Skin of body (tissue), 2 donors: ENCODE results near the gene KCNE4. TPM values are rescaled to one million over a fixed set of nuclear protein-coding genes. Genes with fewer than 3 reads are reported as not detected.

Experiments
- DNase-seq: peaks from one replicate; lab custom pipeline; 2025; lab: John Stamatoyannopoulos, UW
- total RNA-seq: library from RNA; depleted of rRNA; stranded (reverse); fragments of >200 nt; gene quantifications from one replicate; pipeline ENCODE4 v1.2.3, GENCODE V29; 2014

Gene KCNE4, protein sequence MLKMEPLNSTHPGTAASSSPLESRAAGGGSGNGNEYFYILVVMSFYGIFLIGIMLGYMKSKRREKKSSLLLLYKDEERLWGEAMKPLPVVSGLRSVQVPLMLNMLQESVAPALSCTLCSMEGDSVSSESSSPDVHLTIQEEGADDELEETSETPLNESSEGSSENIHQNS
- 5.4 TPM for total RNA-seq

GRCh38 chr2:223051693-223052289 lies at the start of gene KCNE4:
TSS of gene KCNE4 (plus strand) at chr2:223052190. CDS start at chr2:223052831, 641 bp downstream.
- DNase-seq = peak; percentile 64

- DNase-seq = no peak
Observed at GRCh38 chr2:223003191-223003590, 48.8 kb upstream of the KCNE4 start.

DNA sequence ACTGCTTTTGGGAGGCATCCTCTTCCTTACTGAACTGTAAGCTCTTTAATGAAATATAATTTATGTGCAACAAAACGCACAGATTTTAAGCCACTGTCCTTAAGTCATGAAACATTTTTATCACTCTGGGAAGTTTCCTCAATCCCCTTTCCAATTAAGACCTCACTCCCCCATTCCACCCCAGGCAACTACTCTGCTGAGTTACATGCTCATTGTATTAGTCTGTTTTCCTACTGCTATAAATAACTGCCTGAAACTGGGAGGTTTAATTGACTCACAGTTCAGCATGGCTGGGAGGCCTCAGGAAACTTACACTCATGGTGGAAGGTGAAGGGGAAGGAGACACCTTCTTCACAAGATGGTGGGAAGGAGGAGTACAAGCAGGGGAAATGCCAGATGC lies 46.5 kb upstream of the KCNE4 start:
- no peak for DNase-seq

DNA sequence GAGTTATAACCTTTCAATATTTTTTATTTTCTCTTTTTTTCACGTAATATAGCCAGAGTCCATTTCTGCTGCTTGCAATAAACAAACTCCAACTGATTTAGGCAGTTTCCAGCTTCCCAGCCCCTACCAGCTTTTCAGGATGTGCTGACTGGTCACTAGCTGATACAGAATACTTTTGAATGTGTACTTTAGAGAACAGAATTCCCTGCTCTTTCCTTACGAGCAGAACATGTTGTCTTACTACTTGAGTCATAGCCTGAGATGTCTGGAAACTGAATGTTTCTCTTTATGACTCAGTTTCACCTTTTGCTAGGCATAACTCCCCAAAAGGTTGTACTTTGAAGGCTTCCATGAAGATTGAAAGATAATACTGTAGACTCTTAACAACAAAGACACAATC lies 44.5 kb upstream of the KCNE4 start:
- DNase-seq = no peak

DNA sequence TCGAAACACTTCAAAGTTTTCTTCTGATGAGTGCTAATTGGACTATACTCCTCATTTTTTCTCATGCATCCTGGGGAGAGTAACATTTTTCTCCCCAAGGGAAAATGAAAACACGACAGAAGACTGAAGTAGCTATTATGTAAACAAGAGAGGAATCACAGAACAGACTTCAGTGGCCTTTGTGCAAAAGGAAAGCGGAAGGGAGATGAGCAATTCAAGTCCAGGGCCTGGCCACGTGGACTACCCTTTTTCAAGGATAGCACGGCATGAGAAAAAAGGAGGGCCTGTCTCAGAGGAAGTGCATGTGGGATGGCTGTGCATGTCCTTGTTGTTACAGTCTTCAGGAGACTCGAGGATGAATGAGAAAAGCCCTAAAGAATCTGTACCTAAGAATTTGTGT lies 43.8 kb upstream of the KCNE4 start:
- DNase-seq = no peak

GRCh38 chr2:223008956-223009355 lies 43.0 kb upstream of the KCNE4 start:
- DNase-seq = peak; percentile 20

DNA sequence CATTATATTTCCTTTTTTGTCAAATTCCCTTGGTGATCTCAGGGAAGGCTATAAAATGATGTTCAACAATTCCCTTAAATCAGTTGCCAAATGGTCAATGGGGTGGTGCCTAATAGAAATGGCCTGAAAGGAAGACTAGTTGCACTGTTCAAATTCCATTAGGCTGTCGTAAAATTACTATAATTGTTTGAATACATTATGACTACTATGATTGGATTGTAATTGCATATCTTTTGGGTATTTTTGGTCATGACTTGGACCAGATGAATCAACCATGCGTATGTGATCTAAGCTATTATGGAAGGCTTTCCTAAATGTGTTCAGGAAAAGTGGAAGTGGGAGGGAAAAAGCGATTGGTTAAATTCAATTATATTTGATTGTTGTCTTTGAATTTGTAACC lies 41.3 kb upstream of the KCNE4 start:
- DNase-seq = no peak

- DNase-seq = no peak
Observed at GRCh38 chr2:223012291-223012690, 39.7 kb upstream of the KCNE4 start.

GRCh38 chr2:223019390-223019930 lies 32.5 kb upstream of the KCNE4 start:
- DNase-seq = no peak

- no peak for DNase-seq
Observed at GRCh38 chr2:223019987-223020717, 31.8 kb upstream of the KCNE4 start.

- no peak for DNase-seq
Observed at GRCh38 chr2:223020971-223021675, 30.9 kb upstream of the KCNE4 start.

DNA sequence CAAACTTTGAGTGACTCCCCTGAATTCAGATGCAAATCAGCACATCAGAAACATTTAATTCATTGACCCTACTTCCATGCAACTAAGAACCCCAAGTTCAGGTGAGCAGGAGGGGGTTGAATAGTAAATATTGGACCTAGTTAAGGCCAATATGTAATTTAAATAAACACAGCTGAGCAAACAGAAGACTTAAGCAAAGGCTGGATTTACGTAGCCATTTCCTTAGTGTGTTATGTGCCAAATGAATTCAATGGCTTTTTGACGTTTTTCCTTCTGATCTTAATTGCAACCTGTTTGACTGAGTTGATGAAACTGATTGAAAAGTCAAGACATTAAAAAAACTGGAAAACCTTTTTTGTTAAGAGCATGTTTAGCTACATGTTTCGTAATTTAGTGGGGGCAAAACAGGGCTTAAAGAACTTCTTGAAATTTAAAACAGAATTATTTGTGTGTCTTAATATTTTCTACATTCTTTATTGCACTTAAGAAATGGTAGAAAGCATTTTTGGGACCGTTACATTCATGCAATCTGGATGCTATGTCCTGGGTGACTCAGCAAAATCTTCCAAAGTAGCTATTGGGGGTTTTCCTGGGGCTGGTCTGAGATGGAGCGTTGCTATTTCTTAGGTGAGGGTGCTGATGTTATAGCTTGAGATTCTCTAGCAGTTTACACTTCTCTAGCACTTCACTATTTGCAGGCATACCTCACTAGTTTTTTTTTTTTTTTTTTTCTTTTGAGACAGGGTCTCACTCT lies 25.5 kb upstream of the KCNE4 start:
- no peak for DNase-seq

DNA sequence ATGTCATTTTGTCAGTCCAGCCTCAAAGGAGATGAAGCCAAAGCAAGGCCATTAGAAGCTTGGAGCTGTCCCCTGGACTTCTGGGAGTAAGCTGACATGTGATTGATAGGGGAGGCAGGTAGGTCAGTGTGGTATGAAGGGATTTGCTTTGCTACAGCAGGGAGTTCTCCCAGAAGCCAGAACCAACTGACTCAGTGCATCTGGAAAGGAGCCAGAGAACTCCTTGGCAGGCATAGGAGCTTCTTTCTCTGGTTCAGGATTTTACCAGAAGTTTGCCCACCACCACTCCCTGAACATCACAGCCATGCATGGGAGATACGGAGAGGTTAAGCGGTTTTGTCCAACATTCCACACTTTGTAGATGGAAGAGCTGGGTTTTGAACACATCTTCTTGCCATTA lies 24.5 kb upstream of the KCNE4 start:
- DNase-seq = no peak

DNA sequence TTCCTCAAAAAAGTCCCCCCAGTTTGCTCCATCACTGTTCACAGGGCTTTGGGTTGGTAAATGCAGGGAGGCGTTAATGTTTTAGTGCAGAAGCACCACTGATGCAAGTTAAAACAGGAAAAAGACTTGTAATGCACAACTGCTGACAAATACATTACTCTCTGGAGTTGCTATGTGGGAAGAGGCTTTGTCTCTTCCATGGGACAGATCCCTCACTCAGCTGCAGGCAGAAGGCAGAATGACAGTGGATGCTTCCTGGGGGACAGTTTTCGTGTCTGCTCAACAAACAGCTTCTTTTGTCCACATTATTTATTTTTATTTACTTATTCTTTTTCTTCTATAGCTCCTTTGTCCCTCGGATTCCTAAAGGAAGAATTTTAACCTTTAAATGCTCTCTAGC lies 22.7 kb upstream of the KCNE4 start:
- no peak for DNase-seq

DNA sequence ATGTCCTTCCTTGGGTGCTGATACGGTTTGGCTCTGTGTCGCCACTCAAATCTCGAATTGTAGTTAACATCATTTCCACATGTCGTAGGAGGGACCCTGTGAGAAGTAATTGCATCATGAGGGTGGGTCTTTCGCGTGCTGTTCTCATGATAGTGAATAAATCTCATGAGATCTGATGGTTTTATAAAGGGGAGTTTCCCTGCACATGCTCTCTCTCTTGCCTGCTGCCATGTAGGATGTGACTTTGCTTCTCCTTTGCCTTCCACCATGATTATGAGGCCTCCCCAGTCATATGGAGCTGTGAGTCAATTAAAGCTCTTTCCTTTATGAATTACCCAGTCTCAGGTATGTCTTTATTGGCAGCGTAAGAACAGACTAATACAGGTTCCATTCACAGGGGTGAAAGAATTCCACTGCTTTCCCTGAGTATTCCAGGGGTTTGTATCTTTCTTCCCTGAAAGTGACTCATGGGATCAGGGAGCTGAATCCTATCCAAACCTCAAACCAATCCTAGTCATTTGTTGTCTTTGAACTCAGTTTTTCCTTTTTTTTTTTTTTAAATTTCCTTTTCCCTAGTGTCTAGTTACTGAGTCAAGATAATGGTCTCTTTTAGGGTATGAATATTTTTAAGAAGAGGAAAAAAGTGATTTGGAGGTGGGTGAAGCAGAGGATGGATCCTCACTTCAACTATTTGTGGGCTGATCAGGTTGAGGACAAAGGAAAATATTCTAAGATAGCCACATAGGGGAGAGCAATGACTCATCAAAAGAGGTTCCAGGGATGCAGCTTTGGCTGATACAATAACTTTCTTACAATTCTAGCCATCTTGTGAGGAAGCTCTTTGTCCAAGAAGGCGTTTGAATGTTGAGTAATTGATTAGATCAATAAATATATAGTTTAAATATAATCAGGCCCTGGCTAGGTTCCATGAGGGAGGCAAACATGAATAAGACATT lies 19.5 kb upstream of the KCNE4 start:
- no peak for DNase-seq

- DNase-seq = no peak
Observed at GRCh38 chr2:223034221-223034975, 17.6 kb upstream of the KCNE4 start.

- no peak for DNase-seq
Observed at GRCh38 chr2:223036790-223037444, 15.1 kb upstream of the KCNE4 start.

DNA sequence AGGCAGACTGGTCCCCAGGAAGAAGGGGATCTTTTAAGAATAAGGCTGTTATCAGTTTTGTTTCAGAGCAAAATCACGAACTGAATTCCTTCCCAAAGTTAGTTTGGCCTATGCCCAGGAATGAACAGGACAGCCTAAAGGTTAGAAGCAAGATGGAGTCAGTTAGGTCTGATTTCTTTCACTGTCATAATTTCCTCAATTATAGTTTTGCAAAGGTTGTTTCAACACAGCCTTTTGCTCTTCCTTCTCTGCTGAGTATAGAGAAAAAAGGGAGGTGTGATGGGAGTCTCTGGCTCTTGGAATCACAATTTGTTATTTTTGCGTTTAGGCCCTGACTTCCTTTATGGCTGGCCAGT lies 14.6 kb upstream of the KCNE4 start:
- DNase-seq = no peak

GRCh38 chr2:223039618-223040017 lies 12.4 kb upstream of the KCNE4 start:
- no peak for DNase-seq
